ENCODE results near the gene ANTXRL. TPM values are rescaled to one million over a fixed set of nuclear protein-coding genes. Genes with fewer than 3 reads are reported as not detected.
"Not testable (repeated sequence)": the region's sequence is repeated elsewhere in the genome, so short reads cannot be mapped to it uniquely, and the experiment has no call there.

ANTXRL gene
- polyA plus RNA-seq, 2 of the 4 experiments (the other 2 are of a cell fraction): 0.13 to 0.26 TPM

DNA sequence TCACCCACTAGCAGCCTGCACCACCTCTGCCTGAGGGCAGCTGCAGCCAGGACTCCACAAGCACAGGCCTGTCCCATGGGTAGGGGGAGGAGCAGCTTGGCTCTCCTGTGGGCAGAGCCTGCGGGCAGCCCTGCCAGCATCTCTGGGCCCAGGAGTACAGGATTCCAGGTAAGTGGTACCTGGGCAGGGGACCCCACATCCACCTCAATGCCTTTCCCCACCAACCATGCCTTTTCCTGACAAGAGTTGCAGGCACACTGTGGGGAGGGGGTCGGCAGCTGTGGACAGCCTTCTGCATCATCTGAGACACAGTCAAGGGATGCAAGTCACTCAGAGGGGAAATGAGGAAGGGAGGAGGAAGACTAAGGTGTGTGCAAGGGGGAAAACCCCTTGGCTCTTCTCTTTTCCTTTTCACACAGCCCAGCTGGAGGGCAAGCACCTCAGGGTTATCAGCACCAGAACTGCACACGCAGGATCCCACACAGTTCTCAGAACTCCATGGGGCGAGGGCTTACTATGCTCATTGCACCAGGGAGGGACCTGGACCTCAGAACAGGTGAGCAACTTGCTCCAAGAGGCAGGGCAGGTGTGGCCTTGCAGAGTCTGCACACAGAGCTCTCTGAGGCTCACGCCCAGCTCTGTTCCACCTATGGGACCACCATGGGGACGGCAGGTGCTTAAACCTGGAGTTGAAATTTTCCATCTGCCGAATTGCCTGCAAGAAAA lies 16.5 kb upstream of the ANTXRL start:
- Histone ChIP-seq H3K4me1 (no peaks in the 10 kb centered on the region), H3K9me3 (no peaks in the 10 kb centered on the region), H3K27ac (no peak overlapping the region), H3K4me3 (no peak overlapping the region), H3K4me2 (no peak overlapping the region)
- ChIA-PET POLR2A (no interaction called here), CTCF (interaction anchor here (1.1 to 1.8 kb wide), 2 partner anchors 14 to 41 kb away, joined by 4 read pairs; no protein-coding TSS in a partner anchor)
- no peak for ATAC-seq
- WGBS (ENCODE audit: missing lambda C conversion rate): 57% methylated on average over 3 of the region's 7 CpGs
- DNase-seq (ENCODE audit: low read depth in 1 of 2, low spot score in 1 of 2): no peak
- FAIRE-seq: no peak
- TF ChIP-seq NPAS2 (CRISPR knock-in tag; IDR thresholded peaks at IDR 0.05; ENCODE audit: borderline replicate concordance) (no peak), NFE2L2 (conservative IDR thresholded peaks at IDR 0.05; ENCODE audit: low read length) (no peak), FOXS1 (CRISPR knock-in tag; IDR thresholded peaks at IDR 0.05) (no peak), SREBF2 (IDR thresholded peaks at IDR 0.05) (no peak), POLR2AphosphoS2 (conservative IDR thresholded peaks at IDR 0.05; ENCODE audit: low read length) (no peak), PHF8 (IDR thresholded peaks at IDR 0.05; ENCODE audit: borderline replicate concordance, low read depth) (no peak)
- TF ChIP-seq, protein P1, sequence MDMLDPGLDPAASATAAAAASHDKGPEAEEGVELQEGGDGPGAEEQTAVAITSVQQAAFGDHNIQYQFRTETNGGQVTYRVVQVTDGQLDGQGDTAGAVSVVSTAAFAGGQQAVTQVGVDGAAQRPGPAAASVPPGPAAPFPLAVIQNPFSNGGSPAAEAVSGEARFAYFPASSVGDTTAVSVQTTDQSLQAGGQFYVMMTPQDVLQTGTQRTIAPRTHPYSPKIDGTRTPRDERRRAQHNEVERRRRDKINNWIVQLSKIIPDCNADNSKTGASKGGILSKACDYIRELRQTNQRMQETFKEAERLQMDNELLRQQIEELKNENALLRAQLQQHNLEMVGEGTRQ (IDR thresholded peaks at IDR 0.05): no peak

DNA sequence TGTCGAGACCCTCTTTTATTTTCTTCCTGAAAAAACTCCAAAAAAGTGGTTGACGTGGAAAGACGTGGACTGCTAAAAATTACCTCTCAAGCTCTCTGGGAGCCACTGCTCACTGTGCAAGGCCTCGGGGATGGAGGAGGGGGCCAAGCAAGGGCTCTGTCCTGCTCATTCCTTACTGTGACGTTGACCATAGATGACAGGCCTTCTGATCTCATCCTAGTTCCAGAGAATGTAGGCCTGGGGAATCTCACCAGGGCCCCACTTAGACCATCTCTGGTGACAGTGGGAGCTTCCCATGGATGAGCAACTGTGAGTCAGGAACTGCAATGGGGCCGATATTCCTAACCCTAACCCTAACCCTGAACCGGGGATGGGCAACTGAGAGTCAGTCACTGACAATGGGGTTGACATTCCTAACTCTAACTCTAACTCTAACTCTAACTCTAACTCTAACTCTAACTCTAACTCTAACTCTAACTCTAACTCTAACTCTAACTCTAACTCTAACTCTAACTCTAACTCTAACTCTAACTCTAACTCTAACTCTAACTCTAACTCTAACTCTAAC lies 15.8 kb upstream of the ANTXRL start:
- POLR2A ChIA-PET; H3K27ac ChIP-seq; ATAC-seq; H3K9me3 ChIP-seq; FAIRE-seq; DNase-seq (ENCODE audit: low read depth in 1 of 2, low spot score in 1 of 2); H3K4me2 ChIP-seq; H3K4me3 ChIP-seq; H3K4me1 ChIP-seq: not testable (repeated sequence)
- CTCF ChIA-PET: interaction anchor here (1.1 to 1.8 kb wide), 2 partner anchors 15 to 42 kb away, joined by 4 read pairs; no protein-coding TSS in a partner anchor
- WGBS (ENCODE audit: missing lambda C conversion rate): 70% methylated on average over 7 of the region's 7 CpGs

DNA sequence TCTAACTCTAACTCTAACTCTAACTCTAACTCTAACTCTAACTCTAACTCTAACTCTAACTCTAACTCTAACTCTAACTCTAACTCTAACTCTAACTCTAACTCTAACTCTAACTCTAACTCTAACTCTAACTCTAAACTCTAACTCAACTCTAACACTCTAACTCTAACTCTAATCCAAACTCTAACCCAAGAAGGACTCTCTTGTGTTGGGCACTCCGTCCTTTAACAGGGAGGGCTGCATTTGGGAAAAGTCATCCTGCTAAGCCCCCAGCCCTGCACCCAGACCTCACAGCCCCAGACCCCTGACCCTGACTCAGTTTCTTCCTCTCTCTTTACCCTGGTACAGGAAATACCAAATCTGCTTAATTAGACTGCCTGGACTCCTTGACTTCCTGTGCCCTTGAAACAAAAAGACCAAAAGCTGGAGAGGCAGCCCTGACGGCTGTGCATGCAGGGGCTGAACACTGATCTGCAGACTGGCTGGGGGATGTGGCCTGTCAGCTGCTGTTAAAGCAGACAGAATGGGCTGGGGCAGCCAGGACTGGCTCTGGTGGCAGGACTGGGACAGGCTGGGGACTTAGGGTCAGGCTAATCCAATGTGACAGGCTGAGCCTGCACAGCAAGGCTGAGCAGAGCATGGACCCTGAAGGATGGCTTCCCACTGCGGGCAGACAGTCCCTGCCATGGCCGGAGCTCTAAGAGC lies 14.8 kb upstream of the ANTXRL start:
- H3K4me1 ChIP-seq; CTCF ChIA-PET; DNase-seq (ENCODE audit: low read depth in 1 of 2, low spot score in 1 of 2); H3K4me2 ChIP-seq; H3K4me3 ChIP-seq; H3K9me3 ChIP-seq; FAIRE-seq; H3K27ac ChIP-seq: not testable (repeated sequence)
- peak in 1 of 2 experiments; percentile 21; a peak in 1 of 6 replicates for ATAC-seq
- POLR2A ChIA-PET: interaction anchor here (0.5 kb wide), 1 partner anchor 13 kb away, joined by 3 read pairs; no protein-coding TSS in a partner anchor
- 44% methylated on average over 2 of the region's 4 CpGs for WGBS (ENCODE audit: missing lambda C conversion rate)

GRCh38 chr10:46272863-46273415 lies 13.9 kb upstream of the ANTXRL start:
- ChIA-PET CTCF (no interaction called here), POLR2A (interaction anchor here (0.5 kb wide), 1 partner anchor 14 kb away, joined by 3 read pairs; no protein-coding TSS in a partner anchor)
- no peaks in the 10 kb centered on the region for H3K9me3 ChIP-seq
- no peak overlapping the region for H3K4me2 ChIP-seq
- no peak overlapping the region for H3K27ac ChIP-seq
- TF ChIP-seq KDM1A (IDR thresholded peaks at IDR 0.05; ENCODE audit: low read depth): no peak
- no peak for TF ChIP-seq EHMT2 (IDR thresholded peaks at IDR 0.05; ENCODE audit: low read depth)
- no peak for TF ChIP-seq RNF2 (IDR thresholded peaks at IDR 0.05; ENCODE audit: borderline replicate concordance, low read depth)
- TF ChIP-seq MAX (IDR thresholded peaks at IDR 0.05): no peak
- TF ChIP-seq FOSB (CRISPR knock-in tag; IDR thresholded peaks at IDR 0.05): no peak
- no peak for TF ChIP-seq ZFP36 (IDR thresholded peaks at IDR 0.05; ENCODE audit: borderline replicate concordance, partially characterized antibody)
- no peak for TF ChIP-seq EHF (CRISPR knock-in tag; IDR thresholded peaks at IDR 0.05)
- no peak for TF ChIP-seq NFE2L2 (conservative IDR thresholded peaks at IDR 0.05; ENCODE audit: low read length)
- no peak for TF ChIP-seq FOSL2 (IDR thresholded peaks at IDR 0.05)
- TF ChIP-seq FOSL2 (CRISPR knock-in tag; IDR thresholded peaks at IDR 0.05): no peak
- TF ChIP-seq RFX5 (IDR thresholded peaks at IDR 0.05): no peak
- TF ChIP-seq, protein P2, sequence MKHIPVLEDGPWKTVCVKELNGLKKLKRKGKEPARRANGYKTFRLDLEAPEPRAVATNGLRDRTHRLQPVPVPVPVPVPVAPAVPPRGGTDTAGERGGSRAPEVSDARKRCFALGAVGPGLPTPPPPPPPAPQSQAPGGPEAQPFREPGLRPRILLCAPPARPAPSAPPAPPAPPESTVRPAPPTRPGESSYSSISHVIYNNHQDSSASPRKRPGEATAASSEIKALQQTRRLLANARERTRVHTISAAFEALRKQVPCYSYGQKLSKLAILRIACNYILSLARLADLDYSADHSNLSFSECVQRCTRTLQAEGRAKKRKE (CRISPR knock-in tag; IDR thresholded peaks at IDR 0.05; ENCODE audit: low read depth): no peak
- TF ChIP-seq POLR2A (IDR thresholded peaks at IDR 0.05; ENCODE audit: low read length): no peak
- TF ChIP-seq, protein P3, sequence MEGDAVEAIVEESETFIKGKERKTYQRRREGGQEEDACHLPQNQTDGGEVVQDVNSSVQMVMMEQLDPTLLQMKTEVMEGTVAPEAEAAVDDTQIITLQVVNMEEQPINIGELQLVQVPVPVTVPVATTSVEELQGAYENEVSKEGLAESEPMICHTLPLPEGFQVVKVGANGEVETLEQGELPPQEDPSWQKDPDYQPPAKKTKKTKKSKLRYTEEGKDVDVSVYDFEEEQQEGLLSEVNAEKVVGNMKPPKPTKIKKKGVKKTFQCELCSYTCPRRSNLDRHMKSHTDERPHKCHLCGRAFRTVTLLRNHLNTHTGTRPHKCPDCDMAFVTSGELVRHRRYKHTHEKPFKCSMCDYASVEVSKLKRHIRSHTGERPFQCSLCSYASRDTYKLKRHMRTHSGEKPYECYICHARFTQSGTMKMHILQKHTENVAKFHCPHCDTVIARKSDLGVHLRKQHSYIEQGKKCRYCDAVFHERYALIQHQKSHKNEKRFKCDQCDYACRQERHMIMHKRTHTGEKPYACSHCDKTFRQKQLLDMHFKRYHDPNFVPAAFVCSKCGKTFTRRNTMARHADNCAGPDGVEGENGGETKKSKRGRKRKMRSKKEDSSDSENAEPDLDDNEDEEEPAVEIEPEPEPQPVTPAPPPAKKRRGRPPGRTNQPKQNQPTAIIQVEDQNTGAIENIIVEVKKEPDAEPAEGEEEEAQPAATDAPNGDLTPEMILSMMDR (IDR thresholded peaks at IDR 0.05): no peak
- no peak for TF ChIP-seq ESRRA (IDR thresholded peaks at IDR 0.05; ENCODE audit: borderline replicate concordance, low read length)
- TF ChIP-seq PHF8 (IDR thresholded peaks at IDR 0.05; ENCODE audit: borderline replicate concordance, low read depth): no peak
- no peak for TF ChIP-seq EP300 (IDR thresholded peaks at IDR 0.05)
- TF ChIP-seq NPAS2 (CRISPR knock-in tag; IDR thresholded peaks at IDR 0.05; ENCODE audit: borderline replicate concordance): no peak
- H3K4me3 ChIP-seq: no peak overlapping the region
- ATAC-seq (no peak; a peak in 2 of 6 replicates), FAIRE-seq (no peak), DNase-seq (ENCODE audit: low read depth in 1 of 2, low spot score in 1 of 2) (no peak)
- no peaks in the 10 kb centered on the region for H3K4me1 ChIP-seq
- whole genome bisulfite sequencing (ENCODE audit: missing lambda C conversion rate): 57% methylated on average over 4 of the region's 4 CpGs
